HFFc6 (cell line): Measurements from ENCODE around the gene FAM118B. TPM values are rescaled to one million over a fixed set of nuclear protein-coding genes. Genes with fewer than 3 reads are reported as not detected.

Experiments
- DNase-seq: peaks from one replicate; pipeline ENCODE4 v3.0.0-alpha.2; 2018
- H3K27ac Mint-ChIP-seq: 2 replicates; pipeline ENCODE4 v1.8.0; 2020; ENCODE audit warnings: mild to moderate bottlenecking, mixed read lengths
- H3K27me3 Mint-ChIP-seq: 2 replicates; pipeline ENCODE4 v1.8.0; 2021; ENCODE audit warnings: mild to moderate bottlenecking, moderate library complexity, mixed read lengths; ENCODE audit not compliant: insufficient read depth
- H3K36me3 Mint-ChIP-seq: 2 replicates; pipeline ENCODE4 v1.8.0; 2021; ENCODE audit warnings: low read depth, mixed read lengths
- H3K4me1 Mint-ChIP-seq: 2 replicates; pipeline ENCODE4 v1.8.0; 2020; ENCODE audit warnings: low read depth, mixed read lengths
- H3K4me3 Mint-ChIP-seq: 2 replicates; pipeline ENCODE4 v1.8.0; 2020; ENCODE audit warnings: mild to moderate bottlenecking, moderate library complexity, mixed read lengths
- H3K9me3 Mint-ChIP-seq: 2 replicates; pipeline ENCODE4 v1.8.0; 2020; ENCODE audit warnings: mild to moderate bottlenecking, mixed read lengths
- total RNA-seq, 6 experiments: library from RNA; stranded (reverse); fragmentation: NEBNext Ultra II Directional; extraction: Animal tissue kit (Norgen Biotek cat#: 25700); gene quantifications; 2 replicates in 1 of 6; 3 replicates in 5 of 6; pipeline ENCODE4 v1.2.3, GENCODE V29; 2021
- TF ChIP-seq, protein P1 (sequence below): fragments of 200-600 bp; sonication (generic); IDR thresholded peaks from 2 replicates; pipeline ENCODE4 v1.5.0; 2021; ENCODE audit warnings: antibody characterized with exemption, mild to moderate bottlenecking

Gene FAM118B
- total RNA-seq, 6 experiments from 2014 or later, result 16.4 to 19.6 (median 17.8) TPM

DNA sequence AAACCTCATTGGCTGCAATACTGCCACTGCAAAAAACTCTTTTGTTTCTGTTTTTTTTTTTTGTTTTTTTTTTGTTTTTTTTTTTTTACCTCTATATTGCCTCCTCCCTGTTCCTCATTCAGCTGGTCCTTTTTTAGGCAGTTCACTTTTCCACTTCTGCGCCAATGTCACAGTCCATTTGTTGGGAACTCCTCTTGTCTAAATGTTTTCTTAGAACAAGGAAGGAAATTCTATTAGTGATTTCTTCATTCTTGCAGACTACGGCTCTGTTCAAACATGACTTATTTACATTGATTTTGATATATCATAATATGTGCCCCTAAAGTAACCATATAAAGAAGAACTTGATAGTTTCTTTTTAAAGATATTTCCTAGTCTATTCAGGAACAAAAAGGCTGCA lies 2.9 kb downstream of the FAM118B start:
- Mint-ChIP-seq H3K36me3 (no peaks in the 10 kb centered on the region; the same call in 1 of the 2 replicates), H3K27ac (no peak overlapping the region), H3K9me3 (no peaks in the 10 kb centered on the region), H3K4me1 (peaks cover 26% of the 10 kb centered on the region), H3K27me3 (peaks cover 9% of the 10 kb centered on the region), H3K4me3 (no peak overlapping the region)
- no peak for DNase-seq
- TF ChIP-seq, protein P1, sequence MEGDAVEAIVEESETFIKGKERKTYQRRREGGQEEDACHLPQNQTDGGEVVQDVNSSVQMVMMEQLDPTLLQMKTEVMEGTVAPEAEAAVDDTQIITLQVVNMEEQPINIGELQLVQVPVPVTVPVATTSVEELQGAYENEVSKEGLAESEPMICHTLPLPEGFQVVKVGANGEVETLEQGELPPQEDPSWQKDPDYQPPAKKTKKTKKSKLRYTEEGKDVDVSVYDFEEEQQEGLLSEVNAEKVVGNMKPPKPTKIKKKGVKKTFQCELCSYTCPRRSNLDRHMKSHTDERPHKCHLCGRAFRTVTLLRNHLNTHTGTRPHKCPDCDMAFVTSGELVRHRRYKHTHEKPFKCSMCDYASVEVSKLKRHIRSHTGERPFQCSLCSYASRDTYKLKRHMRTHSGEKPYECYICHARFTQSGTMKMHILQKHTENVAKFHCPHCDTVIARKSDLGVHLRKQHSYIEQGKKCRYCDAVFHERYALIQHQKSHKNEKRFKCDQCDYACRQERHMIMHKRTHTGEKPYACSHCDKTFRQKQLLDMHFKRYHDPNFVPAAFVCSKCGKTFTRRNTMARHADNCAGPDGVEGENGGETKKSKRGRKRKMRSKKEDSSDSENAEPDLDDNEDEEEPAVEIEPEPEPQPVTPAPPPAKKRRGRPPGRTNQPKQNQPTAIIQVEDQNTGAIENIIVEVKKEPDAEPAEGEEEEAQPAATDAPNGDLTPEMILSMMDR, result no peak

DNA sequence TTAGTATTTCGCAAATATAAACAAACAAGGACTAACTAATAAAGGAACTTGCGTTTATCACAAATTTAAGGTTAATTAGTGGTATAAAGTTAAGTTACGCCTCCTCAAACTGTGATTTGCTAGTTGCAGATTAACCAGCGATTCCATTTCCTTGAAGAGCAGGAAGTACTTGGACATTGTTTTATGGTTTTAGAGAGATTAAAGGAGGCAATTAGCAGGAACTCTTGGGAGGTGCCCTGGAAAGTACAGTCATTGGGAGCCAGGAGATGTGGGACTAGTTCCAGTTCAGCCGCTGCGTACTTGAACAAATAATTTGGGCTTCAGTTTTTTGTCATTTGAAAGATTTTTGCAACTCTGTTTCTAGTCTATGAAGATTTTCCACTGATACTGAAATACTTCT lies 3.3 kb downstream of the FAM118B start:
- Mint-ChIP-seq H3K4me3 (no peak overlapping the region), H3K9me3 (no peaks in the 10 kb centered on the region), H3K4me1 (peaks cover 26% of the 10 kb centered on the region), H3K36me3 (no peaks in the 10 kb centered on the region), H3K27me3 (peaks cover 9% of the 10 kb centered on the region), H3K27ac (no peak overlapping the region)
- no peak for DNase-seq
- TF ChIP-seq, protein P1, result no peak

DNA sequence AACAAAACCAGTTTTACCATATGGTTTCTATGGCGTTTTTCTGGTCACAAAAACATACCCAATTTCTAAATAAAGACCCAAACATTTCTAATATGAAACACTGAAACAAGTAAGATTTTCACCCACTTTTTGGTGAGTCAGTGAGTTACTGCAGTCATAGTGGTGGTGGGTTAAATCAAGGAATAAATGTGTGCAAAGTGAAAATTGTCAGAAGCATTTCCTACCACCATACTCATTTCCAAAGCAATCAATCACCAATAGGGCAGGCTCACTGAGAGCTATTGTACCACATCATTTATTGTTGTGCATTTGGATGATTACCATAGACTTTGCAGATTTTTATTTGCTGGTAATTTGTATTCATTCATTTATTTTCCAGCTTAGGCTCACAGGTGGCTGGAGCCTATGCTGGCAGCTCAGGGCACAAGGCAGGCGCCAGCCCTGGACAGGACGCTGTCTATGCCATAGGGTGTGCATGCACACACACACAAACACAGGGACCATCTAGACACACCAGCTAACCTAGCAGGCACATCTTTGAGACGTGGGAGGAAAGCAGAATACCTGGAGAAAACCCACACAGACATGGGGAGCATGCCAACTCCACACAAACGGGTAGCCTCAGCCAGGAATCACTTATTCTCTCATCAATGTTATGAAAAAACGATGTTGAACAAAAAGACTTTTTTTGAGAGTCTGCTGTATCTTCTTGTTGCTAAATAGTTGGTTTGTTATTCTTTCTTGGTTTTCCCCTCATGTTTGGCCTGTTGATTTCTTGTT lies 5.1 kb downstream of the FAM118B start:
- Mint-ChIP-seq H3K4me3 (no peak overlapping the region), H3K4me1 (peaks cover 17% of the 10 kb centered on the region), H3K27me3 (peaks cover 5% of the 10 kb centered on the region), H3K27ac (no peak overlapping the region), H3K9me3 (no peaks in the 10 kb centered on the region), H3K36me3 (no peaks in the 10 kb centered on the region)
- TF ChIP-seq, protein P1, result no peak
- no peak for DNase-seq

DNA sequence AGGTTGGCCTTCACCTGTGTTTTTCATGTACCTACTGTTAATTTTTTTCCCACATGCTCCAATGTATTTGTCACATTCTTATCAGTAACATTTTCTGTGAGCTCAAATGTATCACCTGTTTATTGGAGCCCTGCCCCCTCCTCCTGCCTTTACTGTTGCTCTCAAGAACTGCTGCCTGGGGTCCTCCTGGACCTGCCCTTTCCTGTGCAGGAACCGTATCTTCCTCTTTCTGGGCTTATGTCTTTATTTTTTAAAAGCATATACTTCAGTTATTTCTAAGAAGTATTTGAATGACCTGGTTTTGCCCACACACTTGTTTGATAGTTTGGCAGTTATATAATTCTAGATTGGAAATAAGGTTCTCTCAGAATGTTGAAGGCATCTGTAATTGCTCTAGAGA lies 5.9 kb downstream of the FAM118B start:
- Mint-ChIP-seq H3K36me3 (no peaks in the 10 kb centered on the region), H3K9me3 (no peaks in the 10 kb centered on the region), H3K27ac (no peak overlapping the region), H3K27me3 (no peaks in the 10 kb centered on the region; the same call in 1 of the 2 replicates), H3K4me3 (no peak overlapping the region), H3K4me1 (peaks cover 14% of the 10 kb centered on the region)
- TF ChIP-seq, protein P1, result no peak
- DNase-seq, result no peak

DNA sequence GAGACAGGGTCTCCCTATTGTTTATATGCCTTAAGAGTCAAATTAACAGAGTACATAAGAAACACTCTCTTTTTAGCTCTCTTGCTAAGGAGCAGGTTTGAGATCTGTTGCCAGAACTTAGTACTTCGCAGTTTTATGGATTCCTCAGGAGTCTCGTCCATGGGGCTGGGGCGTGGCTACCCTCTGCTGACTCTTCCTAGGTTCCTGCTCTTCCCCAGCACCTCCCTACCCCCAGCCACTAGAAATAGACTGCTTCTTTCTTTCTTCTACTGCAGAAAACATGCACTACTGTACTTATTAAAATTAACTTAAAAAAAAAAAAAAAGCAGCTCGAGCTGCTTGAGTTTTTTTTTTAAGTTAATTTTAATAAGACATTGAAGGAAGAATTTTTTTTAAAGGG lies 8.0 kb downstream of the FAM118B start:
- DNase-seq, result no peak
- Mint-ChIP-seq H3K27me3 (no peaks in the 10 kb centered on the region), H3K4me1 (peaks cover 2% of the 10 kb centered on the region), H3K4me3 (no peak overlapping the region), H3K36me3 (no peaks in the 10 kb centered on the region), H3K9me3 (no peaks in the 10 kb centered on the region), H3K27ac (no peak overlapping the region)
- TF ChIP-seq, protein P1, result no peak
